ENCODE measurements around the gene SLC9C2.
"Not testable (repeated sequence)": the region's sequence is repeated elsewhere in the genome, so short reads cannot be mapped to it uniquely, and the experiment has no call there.

The SLC9C2 gene, protein sequence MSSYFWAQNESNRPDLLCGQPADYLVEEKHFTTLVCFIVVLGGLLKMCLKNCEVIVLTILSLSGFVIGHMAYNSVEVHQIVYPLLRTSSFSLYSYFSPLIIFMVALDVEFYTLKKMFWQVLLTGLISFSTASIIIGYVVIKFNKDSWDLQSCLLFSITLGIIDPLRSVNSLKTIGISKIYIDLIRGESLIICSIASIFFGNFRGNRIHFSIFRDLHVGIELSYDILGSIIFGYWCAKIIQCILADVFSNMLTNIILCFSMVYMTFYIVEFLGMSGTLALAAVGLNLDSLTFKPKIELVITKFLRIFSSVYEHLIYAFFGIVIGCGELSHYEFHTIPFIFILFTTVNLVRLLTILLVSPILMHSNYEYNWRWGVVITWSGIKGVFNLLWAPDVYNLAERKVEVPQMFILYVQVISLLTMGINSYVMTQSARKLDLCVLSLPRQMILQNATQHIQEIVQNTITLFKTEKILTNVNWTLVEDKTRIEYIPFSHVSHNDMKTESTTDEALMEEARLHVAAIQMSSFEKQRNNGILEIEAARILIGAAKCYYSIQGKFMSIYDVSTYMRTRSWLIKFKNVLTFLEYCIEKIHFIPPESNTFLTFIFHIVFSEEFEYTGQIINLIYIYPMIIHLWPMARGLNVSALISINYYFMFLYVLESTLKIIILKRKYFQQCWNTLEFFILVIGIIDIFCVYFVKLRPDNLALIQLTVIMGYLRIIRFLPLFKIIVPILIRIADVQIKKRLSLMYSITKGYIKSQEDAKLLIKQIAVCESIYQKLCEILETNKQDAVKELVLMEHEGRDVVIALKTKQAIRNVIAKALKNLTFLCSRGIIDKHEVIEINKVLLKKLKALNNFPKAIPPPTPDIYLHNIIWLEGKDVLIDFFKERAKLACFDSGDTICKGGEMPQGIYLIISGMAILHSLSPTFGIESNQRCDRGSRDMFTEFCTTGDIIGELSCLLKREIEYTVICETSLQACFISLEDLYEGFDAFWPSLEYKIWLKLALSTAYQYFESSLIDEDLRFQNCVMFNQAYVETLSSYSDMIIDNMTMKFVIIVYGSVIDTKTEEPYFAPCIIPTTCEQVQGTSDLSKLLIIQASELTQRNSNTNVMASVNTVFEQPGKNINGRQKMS

DNA sequence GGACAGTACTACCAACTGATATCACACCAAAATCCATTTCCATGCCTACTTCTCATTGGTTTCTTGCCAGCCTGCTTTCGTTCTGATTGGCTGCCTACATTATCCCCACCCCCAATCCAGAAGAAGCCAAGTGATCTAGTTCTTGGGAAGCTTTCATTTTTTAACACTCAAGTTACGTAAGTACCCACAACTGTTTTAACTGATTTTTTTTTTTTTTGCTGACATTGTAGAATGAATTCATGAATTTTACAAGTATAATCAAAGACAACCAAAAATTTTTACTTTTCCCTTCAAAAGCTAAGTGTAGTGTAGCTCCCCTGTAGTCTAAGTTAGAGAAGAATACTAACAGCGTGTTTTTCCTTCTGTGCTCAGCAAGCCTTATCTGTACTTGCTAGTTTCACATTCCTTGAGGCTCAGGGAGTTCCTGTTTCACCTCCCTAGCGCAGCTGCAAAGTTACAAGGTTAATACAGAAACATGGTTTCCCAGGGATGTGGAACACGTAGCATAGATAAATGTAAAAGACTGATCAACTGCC, at the start of gene SLC9C2:
TSS of gene SLC9C2 (minus strand) at position 17 of the 536 bp plus-strand sequence. CDS start 1,296 bp downstream, outside the sequence.
- DNase-seq (ENCODE audit: low spot score) = peak; percentile 40

DNA sequence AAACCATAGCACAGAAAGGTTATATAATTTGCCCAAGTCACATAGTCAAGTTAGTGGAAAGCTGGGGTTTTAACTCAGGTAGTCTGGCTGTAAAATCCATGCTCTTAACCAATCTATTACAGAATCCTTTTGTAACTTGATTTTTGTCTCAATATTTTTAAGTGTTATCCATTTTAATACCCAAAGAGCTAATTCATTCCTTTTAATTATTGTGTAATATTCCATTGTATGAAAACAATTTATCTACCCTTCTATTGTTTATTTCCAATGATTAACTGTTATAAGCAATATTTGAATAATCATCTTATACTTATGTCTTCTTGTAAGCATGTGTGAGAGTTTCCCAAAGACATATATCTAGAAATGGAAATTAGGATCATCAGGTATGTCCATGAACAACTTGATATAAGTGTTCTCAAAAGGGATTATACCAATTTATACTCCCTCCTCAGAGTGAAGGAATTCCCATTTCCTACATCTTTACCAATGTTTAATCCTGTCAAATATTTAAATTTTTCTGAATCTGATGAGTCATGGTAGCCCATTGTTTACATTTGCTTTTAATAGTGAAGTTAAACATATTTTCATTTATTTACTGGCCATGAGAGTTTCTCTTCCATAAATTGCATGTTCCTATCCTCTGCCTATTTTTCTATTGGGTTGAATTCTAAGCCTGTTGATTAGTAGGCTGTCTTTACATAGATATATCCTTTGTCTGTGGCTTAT, 46.2 kb upstream of the SLC9C2 start:
- no peak for DNase-seq (ENCODE audit: low spot score)

DNA sequence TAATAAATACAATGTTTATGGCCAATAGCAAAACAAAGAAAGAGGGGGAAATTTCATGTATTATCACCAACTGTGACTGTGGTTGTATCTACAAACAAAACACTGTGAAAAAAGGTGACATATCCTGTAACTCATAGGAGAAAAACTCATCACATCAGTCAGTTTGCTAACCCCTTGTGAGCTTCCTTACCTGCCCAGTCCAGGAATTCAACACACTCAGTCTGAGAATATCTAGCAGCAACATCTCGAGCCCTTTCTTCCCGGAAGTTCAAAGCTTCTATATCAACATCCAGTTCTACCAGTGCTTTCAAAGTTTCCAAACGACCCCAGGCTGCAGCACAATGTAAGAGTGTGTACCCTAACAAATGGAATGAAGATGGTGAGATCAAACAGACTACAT, 43.8 kb upstream of the SLC9C2 start:
- DNase-seq (ENCODE audit: low spot score) = no peak

DNA sequence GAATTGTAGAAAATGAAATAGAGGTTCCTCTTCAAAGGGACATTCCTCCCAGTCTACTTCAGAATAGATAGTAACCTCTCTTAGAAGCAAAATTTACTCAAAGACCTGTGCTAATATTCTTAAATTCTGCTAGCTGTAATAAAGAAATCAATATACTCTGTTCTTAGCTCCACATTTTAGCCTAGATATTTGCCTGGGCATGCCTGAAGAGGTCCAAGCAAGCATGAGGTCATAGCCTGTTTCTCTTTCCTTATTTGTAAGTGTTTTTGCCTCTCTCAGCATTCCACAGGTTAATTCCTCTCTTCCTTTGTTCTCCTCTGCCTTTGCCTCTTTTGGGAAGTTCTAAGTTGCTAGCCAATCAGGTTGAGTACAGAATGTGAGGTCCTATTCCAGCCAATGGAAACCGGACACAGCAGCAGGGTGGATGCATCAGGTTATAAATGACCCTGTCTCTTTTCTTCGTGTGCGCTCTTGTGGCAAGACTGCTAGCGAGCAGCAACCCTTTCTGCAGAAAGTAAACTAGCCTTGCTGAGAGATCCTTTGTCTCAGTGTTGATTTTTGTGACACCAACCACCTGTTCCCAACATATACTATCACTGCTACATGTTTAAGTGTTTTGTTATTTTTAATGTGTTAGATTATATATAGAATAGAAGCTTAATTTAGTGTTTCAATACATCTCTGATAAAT, 39.7 kb upstream of the SLC9C2 start:
- DNase-seq (ENCODE audit: low spot score) = not testable (repeated sequence)

DNA sequence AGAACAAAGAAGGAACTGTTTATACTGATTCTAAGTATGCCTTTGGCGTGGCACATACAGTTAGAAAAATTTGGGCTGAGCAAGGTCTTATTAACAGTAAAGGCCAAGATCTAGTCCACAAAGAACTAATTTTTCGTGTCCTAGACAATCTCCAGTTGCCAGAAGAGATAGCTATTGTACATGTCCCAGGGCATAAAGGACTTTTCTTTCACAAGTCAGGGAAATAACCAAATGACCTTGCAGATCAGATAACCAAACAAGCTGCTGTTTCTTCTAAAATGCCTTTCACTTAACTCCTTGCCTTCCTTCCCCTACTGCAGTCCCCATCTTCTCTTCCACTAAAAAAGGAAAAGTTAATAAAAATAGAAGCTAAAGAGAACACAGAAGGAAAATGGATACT, 36.2 kb upstream of the SLC9C2 start:
- peak; percentile 12 for DNase-seq (ENCODE audit: low spot score)

DNA sequence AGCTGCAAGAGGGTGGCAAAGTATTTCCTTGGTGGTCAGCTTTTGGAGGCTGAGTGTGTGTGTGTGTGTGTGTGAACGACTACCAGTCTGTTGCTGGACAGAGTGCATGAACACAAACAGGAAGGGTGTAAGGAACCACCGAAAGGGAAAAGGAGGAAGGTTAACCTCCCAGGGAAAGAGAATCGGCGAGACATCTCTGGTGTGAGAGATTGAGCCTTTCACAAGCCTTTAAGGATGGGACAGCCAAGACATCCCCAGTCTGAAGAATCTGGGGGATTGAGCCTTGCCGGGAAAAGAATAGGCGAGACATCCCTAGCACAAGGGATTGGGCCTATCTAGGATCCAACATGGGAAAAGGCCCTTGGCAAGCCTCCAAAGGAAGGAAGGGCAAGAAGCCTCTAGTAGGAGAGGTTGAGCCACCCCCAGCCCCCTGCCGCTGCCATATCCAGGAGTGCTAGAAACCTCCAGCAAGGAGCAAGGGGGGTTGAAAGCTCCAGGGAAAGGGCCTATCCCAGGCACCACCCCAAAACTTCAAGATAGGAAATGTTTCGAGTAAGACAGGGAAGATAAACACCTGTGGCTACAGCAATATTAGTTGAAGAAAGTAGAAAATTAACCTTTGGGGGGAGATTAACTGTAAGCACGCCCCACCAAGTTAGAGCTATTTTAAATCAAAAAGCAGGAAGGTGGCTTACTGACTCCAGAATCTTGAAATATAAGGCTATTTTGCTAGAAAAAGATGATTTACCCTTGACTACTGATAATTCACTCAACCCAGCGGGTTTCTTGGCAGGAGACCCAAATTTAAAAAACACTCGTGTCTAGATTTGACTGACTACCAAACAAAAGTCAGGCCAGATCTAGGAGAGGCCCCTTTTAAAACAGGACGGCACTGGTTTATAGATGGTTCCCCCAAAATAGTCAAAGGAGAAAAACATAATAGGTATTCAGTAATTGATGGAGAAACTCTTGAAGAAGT, 35.5 kb upstream of the SLC9C2 start:
- no peak for DNase-seq (ENCODE audit: low spot score)

DNA sequence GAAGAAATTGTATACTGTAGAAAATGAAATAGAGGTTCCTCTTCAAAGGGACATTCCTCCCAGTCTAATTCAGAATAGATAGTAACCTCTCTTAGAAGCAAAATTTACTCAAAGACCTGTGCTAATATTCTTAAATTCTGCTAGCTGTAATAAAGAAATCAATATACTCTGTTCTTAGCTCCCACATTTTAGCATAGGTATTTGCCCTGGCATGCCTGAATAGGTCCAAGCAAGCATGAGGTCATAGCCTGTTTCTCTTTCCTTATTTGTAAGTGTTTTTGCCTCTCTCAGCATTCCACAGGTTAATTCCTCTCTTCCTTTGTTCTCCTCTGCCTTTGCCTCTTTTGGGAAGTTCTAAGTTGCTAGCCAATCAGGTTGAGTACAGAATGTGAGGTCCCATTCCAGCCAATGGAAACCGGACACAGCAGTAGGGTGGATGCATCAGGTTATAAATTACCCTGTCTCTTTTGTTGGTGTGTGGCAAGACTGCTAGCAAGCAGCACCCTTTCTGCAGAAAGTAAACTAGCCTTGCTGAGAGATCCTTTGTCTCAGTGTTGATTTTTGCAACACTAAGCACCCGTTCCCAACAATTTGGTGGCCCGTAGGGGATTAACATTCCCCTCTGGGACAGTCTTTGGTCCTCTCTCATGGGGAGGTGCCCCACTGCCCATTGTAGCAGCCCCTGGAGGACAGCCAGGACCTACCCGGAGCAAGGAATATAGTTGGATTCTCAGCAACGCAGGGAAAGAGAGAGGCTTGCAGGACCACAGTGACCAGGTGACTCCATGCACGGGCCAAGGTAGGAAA, 34.6 kb upstream of the SLC9C2 start:
- not testable (repeated sequence) for DNase-seq (ENCODE audit: low spot score)

DNA sequence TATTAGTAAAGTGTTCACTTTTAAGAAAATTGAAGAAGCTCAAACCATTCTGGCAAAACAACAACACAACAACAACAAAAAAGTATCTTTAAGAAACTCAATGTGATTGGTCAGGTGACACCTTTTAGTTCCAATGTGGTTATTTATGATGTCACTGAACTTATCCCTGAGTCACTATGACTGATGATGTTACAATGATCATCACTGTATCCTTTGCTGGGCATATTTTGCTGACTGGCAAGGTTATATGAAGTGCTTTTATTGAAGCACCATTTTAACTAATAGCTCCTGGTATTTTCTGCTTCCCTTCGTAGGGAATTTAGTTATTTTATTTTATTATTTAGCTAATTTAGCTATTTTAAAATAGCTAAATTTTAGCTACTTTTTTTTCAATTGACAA, 32.2 kb upstream of the SLC9C2 start, which contains the start of gene TEX50:
TSS of gene TEX50 (plus strand) at position 223 of the 400 bp plus-strand sequence. CDS start 184 bp downstream, outside the sequence.
- no peak for DNase-seq (ENCODE audit: low spot score)

DNA sequence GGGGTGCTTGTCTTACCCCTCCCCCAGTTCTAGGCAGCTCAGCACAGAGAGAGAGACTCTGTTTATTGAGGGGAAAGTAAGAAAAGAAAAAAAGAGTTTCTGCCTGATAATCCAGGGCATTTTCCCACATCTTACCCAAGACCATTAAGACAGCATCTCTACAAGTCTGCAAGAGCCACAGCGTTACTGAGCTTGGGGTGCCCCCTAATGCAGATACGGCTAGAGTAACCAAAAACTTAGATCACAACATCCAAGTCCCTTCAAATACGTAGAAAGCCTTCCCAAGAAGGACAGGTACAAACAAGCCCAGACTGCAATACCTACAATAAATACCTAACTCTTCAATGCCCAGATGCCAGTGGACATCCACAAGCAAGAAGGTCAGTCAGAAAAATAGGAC, 26.0 kb upstream of the SLC9C2 start:
- no peak for DNase-seq (ENCODE audit: low spot score)

DNA sequence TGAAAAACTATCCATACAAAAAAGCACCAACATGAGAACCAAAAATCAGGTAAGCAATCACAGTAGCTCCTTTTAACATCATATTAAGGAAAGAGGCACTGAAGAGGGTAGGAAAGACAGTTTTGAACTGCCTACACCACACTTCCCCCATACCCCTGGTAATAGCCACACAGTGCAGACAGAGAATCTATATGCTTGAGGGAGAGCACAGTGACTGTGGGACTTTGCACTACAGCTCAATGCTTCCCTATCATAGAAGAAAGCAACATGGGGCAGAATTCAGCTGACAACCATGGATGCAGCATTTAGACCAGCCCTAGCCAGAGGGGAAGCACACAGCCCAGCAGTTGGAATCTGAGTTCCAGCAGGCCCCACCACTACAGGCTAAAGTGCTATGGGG, 24.4 kb upstream of the SLC9C2 start:
- DNase-seq (ENCODE audit: low spot score) = no peak

DNA sequence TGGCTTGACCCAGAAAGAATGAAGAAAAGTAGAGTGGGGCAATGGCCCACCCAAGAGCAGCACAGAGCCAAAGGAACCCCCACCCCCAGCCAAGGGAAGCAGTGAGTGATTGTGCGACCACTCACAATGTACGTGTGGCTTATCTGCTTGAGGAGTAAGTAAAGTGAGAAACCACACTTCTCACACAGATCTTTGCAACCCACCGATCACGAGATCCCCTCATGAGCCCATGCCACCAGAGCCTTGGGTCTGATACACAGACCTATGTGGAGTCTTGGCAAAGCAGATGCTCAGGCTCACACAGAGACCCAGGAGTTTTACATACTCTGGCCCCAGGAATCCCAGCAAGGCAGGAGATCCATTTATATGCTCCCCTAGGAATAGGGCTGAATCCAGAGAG, 14.0 kb upstream of the SLC9C2 start:
- no peak for DNase-seq (ENCODE audit: low spot score)

DNA sequence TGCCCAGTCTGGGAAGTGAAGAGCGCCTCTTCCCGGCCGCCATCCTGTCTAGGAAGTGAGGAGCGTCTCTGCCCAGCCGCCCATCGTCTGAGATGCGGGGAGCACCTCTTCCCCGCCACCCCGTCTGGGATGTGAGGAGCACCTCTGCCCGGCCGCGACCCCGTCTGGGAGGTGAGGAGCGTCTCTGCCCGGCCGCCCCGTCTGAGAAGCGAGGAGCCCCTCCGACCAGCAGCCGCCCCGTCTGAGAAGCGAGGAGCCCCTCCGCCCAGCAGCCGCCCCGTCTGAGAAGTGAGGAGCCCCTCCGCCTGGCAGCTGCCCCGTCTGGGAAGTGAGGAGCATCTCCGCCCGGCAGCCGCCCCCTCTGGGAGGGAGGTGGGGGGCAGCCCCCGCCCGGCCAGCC, 10.2 kb upstream of the SLC9C2 start:
- DNase-seq (ENCODE audit: low spot score) = not testable (repeated sequence)

DNA sequence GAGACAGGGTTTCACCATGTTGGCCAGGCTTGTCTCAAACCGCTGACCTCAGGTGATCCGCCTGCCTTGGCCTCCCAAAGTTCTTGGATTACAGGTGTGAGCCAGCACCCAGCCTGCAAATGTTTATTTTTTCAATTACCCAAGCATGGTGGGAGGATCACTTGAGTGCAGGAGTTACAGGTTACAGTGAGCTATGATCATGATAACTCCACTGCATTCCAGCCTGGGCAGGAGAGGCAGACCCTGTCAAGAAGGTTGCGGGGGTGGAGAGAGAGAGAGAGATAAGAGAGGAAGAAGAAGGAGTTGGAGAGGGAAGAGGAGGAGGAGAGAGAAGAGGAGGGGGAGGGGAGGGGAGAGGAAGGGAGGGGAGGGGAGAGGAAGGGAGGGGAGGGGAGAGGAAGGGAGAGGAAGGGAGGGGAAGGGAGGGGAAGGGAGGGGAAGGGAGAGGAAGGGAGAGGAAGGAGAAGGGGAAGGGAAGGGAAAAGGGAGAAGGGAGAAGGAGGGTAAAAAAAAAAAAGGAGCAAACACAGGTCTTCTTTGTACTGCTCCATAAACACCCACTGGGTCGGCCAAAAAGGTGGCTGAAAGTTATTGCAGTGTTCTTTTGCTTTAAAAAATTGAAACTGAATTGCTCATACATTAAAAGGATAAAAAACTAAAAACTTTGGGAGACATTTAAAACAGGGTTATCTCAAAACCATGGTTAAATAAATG, 5.8 kb upstream of the SLC9C2 start:
- no peak for DNase-seq (ENCODE audit: low spot score)

DNA sequence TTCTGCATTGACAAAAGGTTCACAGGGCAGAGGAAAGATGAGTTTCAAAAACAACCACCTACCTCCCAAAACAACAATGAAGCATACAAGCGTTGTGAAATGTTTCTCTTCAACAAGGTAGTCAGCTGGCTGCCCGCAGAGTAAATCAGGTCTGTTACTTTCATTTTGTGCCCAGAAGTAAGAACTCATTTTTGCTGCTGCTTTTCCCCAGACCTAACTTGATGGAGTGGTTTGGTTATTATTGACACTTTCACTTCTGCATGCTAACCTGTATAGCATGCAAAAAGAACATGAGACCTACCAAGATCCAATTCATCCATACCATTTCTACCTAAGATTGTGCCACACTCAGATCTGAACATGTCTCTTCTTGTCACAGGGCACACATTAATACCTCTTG, 1.3 kb downstream of the SLC9C2 start:
- DNase-seq (ENCODE audit: low spot score) = no peak

DNA sequence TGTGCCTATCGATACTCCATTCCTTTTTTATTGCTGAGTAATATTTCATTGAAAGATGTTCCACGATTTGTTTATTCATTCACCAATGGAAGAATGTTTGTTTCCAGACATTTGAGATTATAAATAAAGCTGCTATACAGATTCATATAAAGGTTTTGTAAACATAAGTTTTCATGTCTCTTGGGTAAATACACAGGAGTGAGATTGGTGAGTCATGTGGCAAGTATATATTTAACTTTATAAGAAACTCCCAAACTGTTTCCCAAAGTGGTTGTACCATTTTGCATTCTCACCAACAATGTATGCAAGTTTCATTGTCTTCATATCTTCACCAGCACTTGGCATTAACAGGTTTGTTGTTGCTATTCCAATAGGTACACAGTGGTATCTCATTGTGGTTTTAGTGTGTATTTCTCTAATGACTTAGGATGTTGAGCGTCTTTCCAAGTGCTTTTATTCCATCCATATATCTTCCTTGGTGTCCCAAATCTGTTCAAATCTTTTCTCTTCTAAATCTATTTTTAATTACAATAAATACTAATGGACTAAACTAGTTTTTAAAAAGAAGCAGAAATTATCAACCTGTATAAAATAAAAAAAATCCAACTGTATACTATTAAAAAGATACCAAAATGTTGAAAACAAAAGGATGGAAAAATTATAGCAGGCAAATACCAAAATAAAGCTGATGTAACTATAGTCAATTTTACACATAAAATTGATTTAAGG, 6.6 kb downstream of the SLC9C2 start:
- DNase-seq (ENCODE audit: low spot score) = no peak

DNA sequence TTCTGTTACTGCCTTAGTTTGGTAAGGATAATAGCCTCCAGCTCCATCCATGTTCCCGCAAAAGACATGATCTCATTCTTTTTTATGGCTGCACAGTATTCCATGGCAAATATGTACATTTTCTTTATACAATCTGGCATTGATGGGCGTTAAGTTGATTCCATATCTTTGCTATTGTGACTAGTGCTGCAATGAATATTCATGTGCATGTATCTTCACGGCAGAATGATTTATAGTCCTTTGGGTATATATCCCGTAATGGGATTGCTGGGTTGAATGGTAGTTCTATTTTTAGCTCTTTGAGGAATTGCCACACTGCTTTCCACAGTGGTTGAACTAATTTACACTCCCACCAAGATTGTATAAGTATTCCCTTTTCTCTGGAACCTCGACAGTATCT, 11.7 kb downstream of the SLC9C2 start:
- not testable (repeated sequence) for DNase-seq (ENCODE audit: low spot score)

DNA sequence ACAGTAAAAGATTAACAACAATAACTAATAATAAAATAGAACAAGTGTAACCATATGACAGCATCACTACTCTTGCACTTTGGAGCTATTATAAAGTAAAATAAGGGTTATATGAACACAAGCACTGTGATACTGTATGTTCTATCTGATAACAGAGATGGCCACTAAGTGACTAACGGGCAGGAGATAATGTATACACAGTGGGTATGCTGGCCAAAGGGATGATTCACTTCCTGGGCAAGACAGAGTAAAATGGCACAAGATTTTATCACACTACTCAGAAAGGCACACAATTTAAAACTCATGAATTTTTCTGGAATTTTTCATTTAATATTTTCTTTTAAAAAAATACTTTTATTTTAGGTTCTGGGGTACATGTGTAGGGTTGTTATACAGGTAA, 12.3 kb downstream of the SLC9C2 start:
- no peak for DNase-seq (ENCODE audit: low spot score)
